D721Med (cell line): ENCODE data around the gene ATG3.

Experiments
- DNase-seq: peaks from one replicate; pipeline ENCODE4 v3.0.0; 2011; ENCODE audit warnings: low spot score; ENCODE audit not compliant: insufficient read length
- FAIRE-seq: peaks from 2 replicates; lab custom pipeline; 2011; peaks lifted over from hg19 to GRCh38; lab: Jason Lieb, UNC
- TF ChIP-seq, protein P1 (sequence below): IDR thresholded peaks from 2 replicates; pipeline ENCODE4 v1.5.1; 2012; ENCODE audit warnings: mild to moderate bottlenecking, control low read depth; ENCODE audit not compliant: insufficient read depth; ENCODE audit errors: missing control alignments

ATG3 gene

DNA sequence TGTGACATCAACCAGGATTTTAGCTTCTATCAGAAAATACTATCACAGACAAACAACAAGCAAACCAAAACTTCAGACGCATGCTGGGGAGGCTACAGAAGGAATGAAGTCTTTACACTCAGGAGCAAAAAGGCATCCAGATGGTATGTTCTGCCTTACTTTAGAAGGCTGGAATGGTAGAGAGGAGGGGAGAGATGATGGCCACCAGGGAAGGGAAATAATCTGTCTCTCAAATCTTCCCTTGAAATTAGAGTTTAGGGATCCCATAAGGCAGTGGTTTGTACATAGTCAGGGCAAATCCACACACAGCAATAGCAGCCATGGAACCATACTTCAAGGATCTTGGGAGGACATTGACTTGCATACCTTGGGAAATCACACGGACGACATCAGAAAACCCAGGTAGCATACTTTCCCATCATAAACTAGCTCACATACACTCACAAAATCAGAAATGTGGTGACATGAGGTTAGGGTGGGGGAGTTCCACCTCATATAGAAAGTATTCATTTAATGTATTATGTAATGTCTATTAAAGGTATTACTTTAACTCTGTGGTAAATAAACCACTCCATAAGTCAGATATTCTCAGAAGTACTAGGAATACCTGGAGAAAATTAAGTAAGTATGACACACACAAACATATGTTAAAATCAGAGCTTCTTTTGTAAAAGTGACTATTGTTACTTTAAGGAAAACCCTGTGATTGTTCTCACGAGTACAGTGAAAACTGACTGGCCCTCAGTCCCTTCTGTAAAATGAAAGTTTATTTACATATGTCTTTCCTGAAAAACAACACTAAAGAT is 71.9 kb downstream of the ATG3 start:
- TF ChIP-seq, protein P1, sequence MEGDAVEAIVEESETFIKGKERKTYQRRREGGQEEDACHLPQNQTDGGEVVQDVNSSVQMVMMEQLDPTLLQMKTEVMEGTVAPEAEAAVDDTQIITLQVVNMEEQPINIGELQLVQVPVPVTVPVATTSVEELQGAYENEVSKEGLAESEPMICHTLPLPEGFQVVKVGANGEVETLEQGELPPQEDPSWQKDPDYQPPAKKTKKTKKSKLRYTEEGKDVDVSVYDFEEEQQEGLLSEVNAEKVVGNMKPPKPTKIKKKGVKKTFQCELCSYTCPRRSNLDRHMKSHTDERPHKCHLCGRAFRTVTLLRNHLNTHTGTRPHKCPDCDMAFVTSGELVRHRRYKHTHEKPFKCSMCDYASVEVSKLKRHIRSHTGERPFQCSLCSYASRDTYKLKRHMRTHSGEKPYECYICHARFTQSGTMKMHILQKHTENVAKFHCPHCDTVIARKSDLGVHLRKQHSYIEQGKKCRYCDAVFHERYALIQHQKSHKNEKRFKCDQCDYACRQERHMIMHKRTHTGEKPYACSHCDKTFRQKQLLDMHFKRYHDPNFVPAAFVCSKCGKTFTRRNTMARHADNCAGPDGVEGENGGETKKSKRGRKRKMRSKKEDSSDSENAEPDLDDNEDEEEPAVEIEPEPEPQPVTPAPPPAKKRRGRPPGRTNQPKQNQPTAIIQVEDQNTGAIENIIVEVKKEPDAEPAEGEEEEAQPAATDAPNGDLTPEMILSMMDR: no peak
- FAIRE-seq: no peak
- no peak for DNase-seq

DNA sequence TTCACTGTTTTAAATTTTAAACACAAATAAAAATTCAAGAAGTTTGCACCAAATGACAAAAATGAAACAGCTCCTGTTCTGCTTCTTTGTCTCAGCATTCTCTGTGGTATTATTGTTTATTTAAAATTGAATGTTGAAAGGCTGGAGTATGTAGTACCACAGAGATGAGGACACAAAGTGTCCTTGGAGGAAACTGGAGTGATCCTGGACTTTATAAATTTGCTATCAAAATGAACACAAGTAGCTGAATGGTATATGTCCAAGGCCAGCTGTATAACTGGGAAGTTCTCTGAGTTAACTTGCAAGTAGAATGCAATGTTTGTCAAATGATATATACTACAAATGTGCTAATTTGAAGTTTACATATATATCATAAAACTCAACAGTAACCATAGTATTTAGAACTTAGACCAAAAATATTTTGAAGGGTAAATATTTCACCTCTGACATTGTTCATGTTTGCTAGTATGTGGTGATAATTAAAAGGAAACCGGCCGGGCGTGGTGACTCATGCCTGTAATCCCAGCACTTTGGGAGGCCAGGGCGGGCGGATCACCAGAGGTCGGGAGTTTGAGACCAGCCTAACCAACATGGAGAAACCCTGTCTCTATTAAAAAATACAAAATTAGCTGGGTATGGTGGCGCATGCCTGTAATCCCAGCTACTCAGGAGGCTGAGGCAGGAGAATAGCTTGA is 74.8 kb downstream of the ATG3 start:
- FAIRE-seq: no peak
- no peak for DNase-seq
- TF ChIP-seq, protein P1: no peak

- TF ChIP-seq, protein P1: no peak
- FAIRE-seq: no peak
- no peak for DNase-seq
Measured at GRCh38 chr3:112484352-112484751, 77.4 kb downstream of the ATG3 start.

DNA sequence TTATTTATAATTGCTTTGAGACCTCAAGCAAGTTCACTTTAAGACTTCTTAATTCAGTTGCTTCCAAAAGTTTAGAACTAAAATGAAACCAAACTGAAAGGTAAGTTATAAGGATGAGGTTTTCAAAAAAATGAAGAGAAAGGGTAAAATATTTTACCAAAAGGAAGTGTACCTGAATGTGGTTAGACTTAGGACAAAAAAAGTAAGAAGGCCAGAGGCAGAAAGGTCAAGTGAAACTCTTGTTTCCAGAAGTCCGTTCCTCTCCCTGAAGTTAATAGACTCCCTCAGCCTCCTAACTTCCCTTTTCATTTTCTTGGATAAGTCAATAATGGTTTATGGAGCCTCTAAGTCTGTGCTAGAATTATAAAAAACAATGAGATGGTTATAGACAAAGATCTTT is 79.1 kb downstream of the ATG3 start:
- DNase-seq (no peak), FAIRE-seq (no peak)
- TF ChIP-seq, protein P1: no peak
